ENCODE data around the gene EIF4H. TPM values are rescaled to one million over a fixed set of nuclear protein-coding genes. Genes with fewer than 3 reads are reported as not detected.
A peak's percentile ranks its signal among the peaks of the same experiment; 100 is the strongest.
"Not testable (repeated sequence)": the region's sequence is repeated elsewhere in the genome, so short reads cannot be mapped to it uniquely, and the experiment has no call there.

Gene EIF4H
- polyA plus RNA-seq (ENCODE audit: insufficient read length in 4 of 4), result 100 to 1,000 TPM; 278 to 305 (median 303) TPM

GRCh38 chr7:74173866-74174605, at the start of gene EIF4H:
Gene EIF4H (plus strand): TSS chr7:74174356. CDS start chr7:74174384, 28 bp downstream.
- DNase-seq (ENCODE audit: low read depth in 4 of 4, low spot score in 3 of 4), result peak; percentile 89 to 98 (median 92)

GRCh38 chr7:74126220-74126880, 47.8 kb upstream of the EIF4H start:
- no peak for DNase-seq (ENCODE audit: low read depth in 4 of 4, low spot score in 3 of 4)

- no peak for DNase-seq (ENCODE audit: low read depth in 4 of 4, low spot score in 3 of 4)
These were observed 44.3 kb upstream of the EIF4H start for GRCh38 chr7:74129887-74130286.

GRCh38 chr7:74130518-74130917, 43.6 kb upstream of the EIF4H start:
- no peak for DNase-seq (ENCODE audit: low read depth in 4 of 4, low spot score in 3 of 4)

- no peak for DNase-seq (ENCODE audit: low read depth in 4 of 4, low spot score in 3 of 4)
These were observed 40.0 kb upstream of the EIF4H start for GRCh38 chr7:74134117-74134620.

GRCh38 chr7:74138334-74138867, 35.8 kb upstream of the EIF4H start:
- no peak for DNase-seq (ENCODE audit: low read depth in 4 of 4, low spot score in 3 of 4)

GRCh38 chr7:74138945-74139843, 35.0 kb upstream of the EIF4H start:
- no peak for DNase-seq (ENCODE audit: low read depth in 4 of 4, low spot score in 3 of 4)

GRCh38 chr7:74141705-74142104, 32.5 kb upstream of the EIF4H start:
- DNase-seq (ENCODE audit: low read depth in 4 of 4, low spot score in 3 of 4), result no peak

GRCh38 chr7:74143383-74143782, 30.8 kb upstream of the EIF4H start:
- no peak for DNase-seq (ENCODE audit: low read depth in 4 of 4, low spot score in 3 of 4)

GRCh38 chr7:74148491-74148890, 25.7 kb upstream of the EIF4H start:
- DNase-seq (ENCODE audit: low read depth in 4 of 4, low spot score in 3 of 4), result no peak

- no peak for DNase-seq (ENCODE audit: low read depth in 4 of 4, low spot score in 3 of 4)
These were observed 25.1 kb upstream of the EIF4H start for GRCh38 chr7:74149071-74149470.

GRCh38 chr7:74149603-74150002, 24.6 kb upstream of the EIF4H start:
- no peak for DNase-seq (ENCODE audit: low read depth in 4 of 4, low spot score in 3 of 4)

GRCh38 chr7:74153736-74154135, 20.4 kb upstream of the EIF4H start:
- no peak for DNase-seq (ENCODE audit: low read depth in 4 of 4, low spot score in 3 of 4)

GRCh38 chr7:74155810-74156395, 18.3 kb upstream of the EIF4H start:
- DNase-seq (ENCODE audit: low read depth in 4 of 4, low spot score in 3 of 4), result no peak

GRCh38 chr7:74157605-74158004, 16.6 kb upstream of the EIF4H start:
- DNase-seq (ENCODE audit: low read depth in 4 of 4, low spot score in 3 of 4), result no peak

- DNase-seq (ENCODE audit: low read depth in 4 of 4, low spot score in 3 of 4), result no peak
These were observed 9.1 kb upstream of the EIF4H start for GRCh38 chr7:74164985-74165456.

- no peak for DNase-seq (ENCODE audit: low read depth in 4 of 4, low spot score in 3 of 4)
These were observed 8.1 kb upstream of the EIF4H start for GRCh38 chr7:74165867-74166593.

GRCh38 chr7:74167324-74167723, 6.8 kb upstream of the EIF4H start:
- DNase-seq (ENCODE audit: low read depth in 4 of 4, low spot score in 3 of 4), result not testable (repeated sequence)

GRCh38 chr7:74173074-74173473, 1.1 kb upstream of the EIF4H start:
- DNase-seq (ENCODE audit: low read depth in 4 of 4, low spot score in 3 of 4), result no peak
